PC-9 (cell line): ENCODE measurements around the gene ITGAD. TPM values are rescaled to one million over a fixed set of nuclear protein-coding genes. Genes with fewer than 3 reads are reported as not detected.
"Not testable (repeated sequence)": the region's sequence is repeated elsewhere in the genome, so short reads cannot be mapped to it uniquely, and the experiment has no call there.

ENCODE experiments used
- BruUV-seq: library from RNA; stranded (reverse); fragments of 400-500 nt; replicated peaks from 2 replicates; lab custom pipeline; 2021; lab: Mats Ljungman, UMichigan
- CTCF ChIA-PET: fragments of 300-600 bp; sonication (Branson Sonifier 250); formaldehyde crosslinking; loops from one replicate; lab custom pipeline; 2022; ENCODE audit warnings: antibody characterized with exemption; lab: Charles Lee
- POLR2A ChIA-PET: fragments of 300-600 bp; sonication (Branson Sonifier 250); formaldehyde crosslinking; loops from one replicate; lab custom pipeline; 2022; ENCODE audit warnings: antibody characterized with exemption; ENCODE audit not compliant: unreplicated experiment; lab: Charles Lee
- DNase-seq, 2 experiments: peaks; one replicate each; pipeline versions ENCODE4 v3.0.0 to v3.0.0-alpha.2; 2015 to 2022; ENCODE audit warnings: mixed read lengths in 1 of 2
- H2AFZ ChIP-seq: fragments of 200-600 bp; sonication (generic); 2 replicates; pipeline ENCODE4 v1.8.1; 2017; ENCODE audit warnings: antibody characterized with exemption
- H3F3A ChIP-seq: fragments of 200-600 bp; sonication (generic); 2 replicates; pipeline ENCODE4 v1.8.1; 2017; ENCODE audit warnings: antibody characterized with exemption, mild to moderate bottlenecking, low read depth; ENCODE audit not compliant: insufficient read depth
- H3K27ac ChIP-seq: fragments of 200-600 bp; sonication (generic); 2 replicates; pipeline ENCODE4 v1.6.1; 2016; ENCODE audit warnings: mixed run types
- H3K27me3 ChIP-seq: fragments of 200-600 bp; sonication (generic); 2 replicates; pipeline ENCODE4 v1.6.1; 2016; ENCODE audit warnings: low read depth, mixed run types; ENCODE audit not compliant: insufficient read depth
- H3K36me3 ChIP-seq: fragments of 200-600 bp; sonication (generic); 2 replicates; pipeline ENCODE4 v1.6.1; 2016; ENCODE audit warnings: low read depth, mixed run types
- H3K4me1 ChIP-seq: fragments of 200-600 bp; sonication (generic); replicated peaks from 2 replicates; pipeline ENCODE4 v1.6.1; 2016; ENCODE audit warnings: mixed run types; ENCODE audit not compliant: insufficient read depth
- H3K4me2 ChIP-seq: fragments of 200-600 bp; sonication (generic); 2 replicates; pipeline ENCODE4 v1.6.1; 2017; ENCODE audit warnings: mixed run types
- H3K4me3 ChIP-seq: fragments of 200-600 bp; sonication (generic); 2 replicates; pipeline ENCODE4 v1.6.1; 2016; ENCODE audit warnings: mixed run types
- H3K79me2 ChIP-seq: fragments of 200-600 bp; sonication (generic); 2 replicates; pipeline ENCODE4 v1.6.1; 2017; ENCODE audit warnings: low read depth, mixed run types
- H3K9me2 ChIP-seq: fragments of 200-600 bp; sonication (generic); 2 replicates; pipeline ENCODE4 v1.8.1; 2017; ENCODE audit warnings: mild to moderate bottlenecking; ENCODE audit not compliant: insufficient read depth
- H3K9me3 ChIP-seq: fragments of 200-600 bp; sonication (generic); 2 replicates; pipeline ENCODE4 v1.8.1; 2016; ENCODE audit warnings: low read depth; ENCODE audit not compliant: insufficient read depth
- H4K20me1 ChIP-seq: fragments of 200-600 bp; sonication (generic); 2 replicates; pipeline ENCODE4 v1.8.1; 2017; ENCODE audit not compliant: insufficient read depth
- EZH2 ChIP-seq: fragments of 200-600 bp; sonication (generic); IDR thresholded peaks from 2 replicates; pipeline ENCODE4 v1.8.0; 2017; ENCODE audit warnings: antibody characterized with exemption, low read depth
- intact Hi-C: fragments of 100-400 bp; cut with micrococcal nuclease; formaldehyde crosslinking; loops from one replicate; pipeline ENCODE4 v1.10.0; 2022; ENCODE audit not compliant: unreplicated experiment
- total RNA-seq: library from RNA; stranded (reverse); gene quantifications from 2 replicates; pipeline ENCODE4 v1.2.3, GENCODE V29; 2021
- TF ChIP-seq, protein P1 (sequence below): fragments of 200-600 bp; sonication (generic); conservative IDR thresholded peaks from 2 replicates; pipeline ENCODE4 v1.6.1; 2017; ENCODE audit warnings: mixed run types, antibody characterized with exemption, mild to moderate bottlenecking, moderate library complexity

The ITGAD gene
- total RNA-seq, 1 experiment from 2014 or later = not detected

DNA sequence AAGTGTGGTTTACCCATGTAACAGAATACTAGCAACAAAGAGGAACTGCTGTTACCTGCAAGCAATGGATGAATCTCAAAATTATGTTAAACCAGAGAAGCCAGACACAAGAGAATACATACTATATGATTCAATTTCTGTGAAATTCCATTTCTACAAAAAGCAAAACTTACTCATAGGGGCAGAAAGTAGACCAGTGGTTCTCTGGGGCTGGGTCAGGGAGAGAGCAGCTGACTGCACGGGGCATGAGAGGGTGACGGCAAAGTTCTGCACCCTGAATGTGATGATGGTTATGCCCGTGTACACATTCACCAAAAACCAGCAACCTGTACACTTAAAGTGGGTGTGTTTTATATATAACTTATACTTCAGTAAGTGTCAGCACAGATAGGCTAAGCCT, 46.4 kb downstream of the ITGAD start:
- TF ChIP-seq, protein P1, sequence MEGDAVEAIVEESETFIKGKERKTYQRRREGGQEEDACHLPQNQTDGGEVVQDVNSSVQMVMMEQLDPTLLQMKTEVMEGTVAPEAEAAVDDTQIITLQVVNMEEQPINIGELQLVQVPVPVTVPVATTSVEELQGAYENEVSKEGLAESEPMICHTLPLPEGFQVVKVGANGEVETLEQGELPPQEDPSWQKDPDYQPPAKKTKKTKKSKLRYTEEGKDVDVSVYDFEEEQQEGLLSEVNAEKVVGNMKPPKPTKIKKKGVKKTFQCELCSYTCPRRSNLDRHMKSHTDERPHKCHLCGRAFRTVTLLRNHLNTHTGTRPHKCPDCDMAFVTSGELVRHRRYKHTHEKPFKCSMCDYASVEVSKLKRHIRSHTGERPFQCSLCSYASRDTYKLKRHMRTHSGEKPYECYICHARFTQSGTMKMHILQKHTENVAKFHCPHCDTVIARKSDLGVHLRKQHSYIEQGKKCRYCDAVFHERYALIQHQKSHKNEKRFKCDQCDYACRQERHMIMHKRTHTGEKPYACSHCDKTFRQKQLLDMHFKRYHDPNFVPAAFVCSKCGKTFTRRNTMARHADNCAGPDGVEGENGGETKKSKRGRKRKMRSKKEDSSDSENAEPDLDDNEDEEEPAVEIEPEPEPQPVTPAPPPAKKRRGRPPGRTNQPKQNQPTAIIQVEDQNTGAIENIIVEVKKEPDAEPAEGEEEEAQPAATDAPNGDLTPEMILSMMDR = no peak
- no peak for TF ChIP-seq EZH2
- Histone ChIP-seq H3K27me3 (no peaks in the 10 kb centered on the region), H3K9me3 (no peaks in the 10 kb centered on the region), H3F3A (peaks cover 12% of the 10 kb centered on the region; the same call in 1 of the 2 replicates), H3K27ac (no peak overlapping the region), H3K4me2 (no peak overlapping the region), H2AFZ (no peak overlapping the region), H3K4me3 (no peak overlapping the region), H4K20me1 (no peaks in the 10 kb centered on the region), H3K4me1 (no peaks in the 10 kb centered on the region), H3K9me2 (no peaks in the 10 kb centered on the region), H3K79me2 (no peaks in the 10 kb centered on the region), H3K36me3 (no peaks in the 10 kb centered on the region)
- intact Hi-C loops = no loop called here
- ChIA-PET POLR2A (no interaction called here), CTCF (interaction anchor here (0.6 kb wide), 1 partner anchor 284 kb away, joined by 13 read pairs; no protein-coding TSS in a partner anchor)
- no peak for DNase-seq
- BruUV-seq = no TSS peak

DNA sequence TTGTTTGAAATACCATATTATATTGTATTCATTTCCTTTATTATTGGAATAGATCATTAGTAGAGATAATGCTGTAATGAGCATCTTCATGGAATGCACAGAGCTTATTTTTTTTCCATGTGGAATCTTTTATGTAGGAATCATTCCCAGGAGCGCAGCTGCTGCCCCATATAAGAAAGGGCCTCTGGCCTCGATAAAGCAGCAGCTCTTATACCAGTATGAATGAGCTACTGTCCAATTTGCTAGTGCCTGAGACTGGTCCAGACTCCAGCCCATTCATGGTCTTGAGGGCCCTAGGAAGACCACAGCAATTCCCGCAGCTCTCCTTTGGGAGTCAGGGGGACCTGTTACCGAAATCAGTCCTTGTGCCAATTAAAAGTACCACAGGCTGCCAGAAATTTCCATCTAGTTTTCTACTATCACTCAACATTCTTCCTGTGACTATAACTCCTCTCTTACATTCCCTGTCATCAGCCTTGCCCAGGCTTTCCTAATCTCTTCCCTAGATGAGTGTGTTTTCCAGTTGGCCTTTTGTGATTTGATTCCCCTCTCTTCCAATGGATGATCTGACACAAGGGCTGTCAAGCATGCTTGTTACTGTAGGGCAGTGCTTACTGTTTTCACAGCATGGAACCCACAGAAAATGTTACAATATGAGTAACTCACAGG, 47.5 kb downstream of the ITGAD start:
- TF ChIP-seq, protein P1 = no peak
- TF ChIP-seq EZH2 = no peak
- Histone ChIP-seq H3K4me2 (no peak overlapping the region), H3K27me3 (no peaks in the 10 kb centered on the region), H2AFZ (no peak overlapping the region), H3K4me3 (no peak overlapping the region), H3K79me2 (no peaks in the 10 kb centered on the region), H3F3A (peaks cover 20% of the 10 kb centered on the region), H3K9me3 (no peaks in the 10 kb centered on the region), H3K9me2 (no peaks in the 10 kb centered on the region), H3K27ac (no peak overlapping the region), H3K4me1 (no peaks in the 10 kb centered on the region), H3K36me3 (no peaks in the 10 kb centered on the region), H4K20me1 (no peaks in the 10 kb centered on the region)
- no peak for DNase-seq
- ChIA-PET POLR2A (interaction anchor here (0.7 kb wide), 2 partner anchors 15 to 264 kb away, joined by 5 read pairs; no protein-coding TSS in a partner anchor), CTCF (no interaction called here)
- BruUV-seq = no TSS peak
- intact Hi-C loops = loop anchor here (5.0 kb wide), 1 partner anchor 238 kb away; the partner anchor contains the start of gene PYCARD

DNA sequence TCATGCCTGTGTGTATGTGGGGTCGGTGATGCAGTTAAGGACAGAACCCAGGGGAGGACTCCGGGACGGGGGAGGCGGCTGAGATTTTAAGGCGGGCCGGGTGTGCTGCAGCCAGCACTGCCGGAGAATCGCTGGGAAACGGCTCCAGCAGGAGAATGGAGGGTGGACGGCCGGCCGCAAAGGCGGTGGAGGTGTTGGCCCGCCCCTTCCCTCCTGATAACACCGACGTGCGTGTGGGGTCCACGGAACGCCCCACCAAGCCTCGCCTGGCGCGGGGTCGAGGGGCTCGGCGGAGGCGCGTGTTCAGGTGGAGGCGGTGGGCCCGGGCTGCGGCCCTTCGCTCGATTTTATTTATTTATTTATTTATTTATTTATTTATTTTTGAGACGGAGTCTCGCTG, 48.8 kb downstream of the ITGAD start:
- H3K36me3 ChIP-seq = no peaks in the 10 kb centered on the region
- DNase-seq = no peak
- H3K4me1 ChIP-seq = no peaks in the 10 kb centered on the region
- TF ChIP-seq, protein P1 = no peak
- TF ChIP-seq EZH2 = no peak
- ChIA-PET POLR2A (interaction anchor here (0.5 to 0.7 kb wide), 3 partner anchors 97 to 270 kb away, joined by 3 to 4 read pairs (median 3); no protein-coding TSS in a partner anchor), CTCF (interaction anchor here (1.1 to 1.6 kb wide), 2 partner anchors 11 to 457 kb away, joined by 4 to 8 read pairs; partner anchors contain the start of gene HSD3B7)
- H3K9me3 ChIP-seq = no peaks in the 10 kb centered on the region
- intact Hi-C loops = loop anchor here (5.0 kb wide), 1 partner anchor 240 kb away; the partner anchor contains the start of gene PYCARD
- BruUV-seq = TSS peak; percentile 39
- no peak overlapping the region for H2AFZ ChIP-seq
- no peak overlapping the region for H3K27ac ChIP-seq
- no peaks in the 10 kb centered on the region for H3K79me2 ChIP-seq
- H3K4me2 ChIP-seq = peak overlapping the region; percentile 82; the same call in 1 of the 2 replicates
- no peaks in the 10 kb centered on the region for H4K20me1 ChIP-seq
- H3K27me3 ChIP-seq = no peaks in the 10 kb centered on the region
- peaks cover 20% of the 10 kb centered on the region for H3F3A ChIP-seq
- peak overlapping the region; percentile 70; the same call in 1 of the 2 replicates for H3K4me3 ChIP-seq
- no peaks in the 10 kb centered on the region for H3K9me2 ChIP-seq

DNA sequence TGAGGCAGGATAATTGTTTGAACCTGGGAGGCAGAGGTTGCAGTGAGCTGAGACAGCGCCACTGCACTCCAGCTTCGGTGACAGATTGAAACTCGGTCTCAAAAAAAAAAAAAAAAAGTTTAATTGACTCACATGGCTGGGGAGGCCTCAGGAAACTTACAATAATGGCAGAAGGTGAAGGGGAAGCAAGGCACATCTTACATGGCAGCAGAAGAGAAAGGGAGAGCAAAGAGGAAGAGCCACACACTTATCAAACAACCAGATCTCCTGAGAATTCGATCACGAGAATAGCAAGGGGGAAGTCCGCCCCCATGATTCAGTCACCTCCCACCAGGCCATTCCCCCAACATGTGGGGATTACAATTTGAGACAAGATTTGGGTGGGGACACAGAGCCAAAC, 52.8 kb downstream of the ITGAD start:
- H3K4me1 ChIP-seq, H2AFZ ChIP-seq, H3K27ac ChIP-seq, H3K4me2 ChIP-seq, H3K4me3 ChIP-seq, H4K20me1 ChIP-seq, H3K36me3 ChIP-seq, BruUV-seq, intact Hi-C loops, H3K9me2 ChIP-seq, H3K9me3 ChIP-seq, DNase-seq, H3K79me2 ChIP-seq, H3K27me3 ChIP-seq: not testable (repeated sequence)
- peaks cover 13% of the 10 kb centered on the region for H3F3A ChIP-seq
- POLR2A ChIA-PET = interaction anchor here (1.3 kb wide), 1 partner anchor 8 kb away, joined by 9 read pairs; no protein-coding TSS in a partner anchor
- CTCF ChIA-PET = interaction anchor here (0.7 kb wide), 1 partner anchor 422 kb away, joined by 3 read pairs; no protein-coding TSS in a partner anchor
